Natural killer cell (primary cell): ENCODE data around the gene ADRA1B. TPM values are rescaled to one million over a fixed set of nuclear protein-coding genes. Genes with fewer than 3 reads are reported as not detected.

Source experiments
- ATAC-seq, 3 donors: fragments of 150-1000 bp in 2 of 3; fragments of 200-7000 bp in 1 of 3; cut with Tn5 transposase; 1 replicate in 1 of 3; 2 replicates in 2 of 3; pipeline ENCODE4 v1.10.0; 2021; ENCODE audit warnings: mild to moderate bottlenecking in 2 of 3, moderate library complexity in 2 of 3
- DNase-seq, 2 donors: peaks; one replicate each; pipeline versions ENCODE4 v3.0.0 to v3.0.0-alpha.2; 2013 to 2021; ENCODE audit warnings: mixed read lengths in 1 of 2
- H3K27ac ChIP-seq: one replicate; pipeline ENCODE4 v1.5.1; 2013; ENCODE audit warnings: mild to moderate bottlenecking, low read length
- H3K27me3 ChIP-seq: one replicate; pipeline ENCODE4 v1.6.1; 2013; ENCODE audit warnings: low read length; ENCODE audit not compliant: control insufficient read depth, insufficient read depth
- H3K36me3 ChIP-seq: one replicate; pipeline ENCODE4 v1.6.1; 2013; ENCODE audit warnings: low read length; ENCODE audit not compliant: control insufficient read depth, insufficient read depth
- H3K4me1 ChIP-seq: one replicate; pipeline ENCODE4 v1.6.1; 2013; ENCODE audit warnings: low read length; ENCODE audit not compliant: control insufficient read depth, insufficient read depth
- H3K4me3 ChIP-seq: one replicate; pipeline ENCODE4 v1.5.1; 2013; ENCODE audit warnings: low read length
- H3K9me3 ChIP-seq: one replicate; pipeline ENCODE4 v1.6.1; 2013; ENCODE audit warnings: low read length; ENCODE audit not compliant: control insufficient read depth, insufficient read depth
- H3K27ac Mint-ChIP-seq, 2 donors: one replicate each; pipeline ENCODE4 v1.8.0; 2022; ENCODE audit warnings: mild to moderate bottlenecking in 2 of 2, mixed read lengths in 2 of 2, moderate library complexity in 1 of 2
- H3K27me3 Mint-ChIP-seq, 2 donors: one replicate each; pipeline ENCODE4 v1.8.0; 2022; ENCODE audit warnings: low read depth in 2 of 2, mixed read lengths in 2 of 2
- H3K36me3 Mint-ChIP-seq: one replicate; pipeline ENCODE4 v1.8.0; 2022; ENCODE audit warnings: mixed read lengths
- H3K4me1 Mint-ChIP-seq, 2 donors: one replicate each; pipeline ENCODE4 v1.8.0; 2022; ENCODE audit warnings: mixed read lengths in 2 of 2
- H3K4me3 Mint-ChIP-seq: one replicate; pipeline ENCODE4 v1.8.0; 2022; ENCODE audit warnings: mild to moderate bottlenecking, moderate library complexity, mixed read lengths
- H3K9me3 Mint-ChIP-seq, 2 donors: one replicate each; pipeline ENCODE4 v1.8.0; 2022; ENCODE audit warnings: mixed read lengths in 2 of 2
- CTCF ChIP-seq: fragments of 200-600 bp; IDR thresholded peaks from one replicate; pipeline ENCODE4 v1.8.0; 2022; ENCODE audit warnings: antibody characterized with exemption
- WGBS: methylation state at CpG from one replicate; pipeline ENCODE4 v1.1.7; 2013; ENCODE audit warnings: missing lambda C conversion rate; ENCODE audit not compliant: insufficient coverage; 5-methylcytosine and 5-hydroxymethylcytosine counted together
- intact Hi-C: fragments of 100-400 bp; cut with micrococcal nuclease; formaldehyde crosslinking; loops from one replicate; pipeline ENCODE4 v1.14.2; 2022
- total RNA-seq, 4 donors: library from RNA; stranded (reverse); fragments of 120-200 nt in 1 of 4; gene quantifications; one replicate each; pipeline versions ENCODE4 v1.2.3 to v1.2.4, GENCODE V29; 2013 to 2022

The ADRA1B gene
- total RNA-seq, 3 donors from 2014 or later (not counting 1 experiment from before 2014, with no cell fraction given): not detected

GRCh38 chr5:159899067-159900049, 16.9 kb upstream of the ADRA1B start:
- H3K4me3 Mint-ChIP-seq: no peak overlapping the region
- Histone ChIP-seq H3K36me3 (no peaks in the 10 kb centered on the region), H3K4me1 (no peaks in the 10 kb centered on the region), H3K27ac (no peak overlapping the region), H3K9me3 (no peaks in the 10 kb centered on the region), H3K27me3 (peaks cover 1% of the 10 kb centered on the region), H3K4me3 (no peak overlapping the region)
- no peak for ATAC-seq
- no peaks in the 10 kb centered on the region for H3K9me3 Mint-ChIP-seq
- H3K27me3 Mint-ChIP-seq: peaks cover 12 to 39% of the 10 kb centered on the region in 2 donors
- H3K4me1 Mint-ChIP-seq: no peaks in the 10 kb centered on the region
- no peak for TF ChIP-seq CTCF
- H3K27ac Mint-ChIP-seq: no peak overlapping the region
- no peaks in the 10 kb centered on the region for H3K36me3 Mint-ChIP-seq
- no peak for DNase-seq
- 95% methylated on average over 4 of the region's 4 CpGs for WGBS
- intact Hi-C loops: no loop called here

GRCh38 chr5:159901308-159901707, 15.0 kb upstream of the ADRA1B start:
- no peak for ATAC-seq
- TF ChIP-seq CTCF: no peak
- Histone ChIP-seq H3K36me3 (no peaks in the 10 kb centered on the region), H3K4me3 (no peak overlapping the region), H3K27ac (no peak overlapping the region), H3K9me3 (no peaks in the 10 kb centered on the region), H3K4me1 (no peaks in the 10 kb centered on the region), H3K27me3 (peaks cover 3% of the 10 kb centered on the region)
- Mint-ChIP-seq H3K36me3 (no peaks in the 10 kb centered on the region), H3K9me3 (no peaks in the 10 kb centered on the region), H3K27me3 (peaks cover 16 to 54% of the 10 kb centered on the region in 2 donors), H3K4me1 (no peaks in the 10 kb centered on the region), H3K27ac (no peak overlapping the region), H3K4me3 (no peak overlapping the region)
- WGBS: no CpG with 5 or more reads among the region's 1 CpG
- intact Hi-C loops: no loop called here
- DNase-seq: no peak

- Mint-ChIP-seq H3K27ac (no peak overlapping the region), H3K36me3 (no peaks in the 10 kb centered on the region), H3K9me3 (no peaks in the 10 kb centered on the region), H3K4me3 (no peak overlapping the region), H3K27me3 (peaks cover 16 to 54% of the 10 kb centered on the region in 2 donors), H3K4me1 (no peaks in the 10 kb centered on the region)
- Histone ChIP-seq H3K27me3 (peaks cover 3% of the 10 kb centered on the region), H3K9me3 (no peaks in the 10 kb centered on the region), H3K27ac (no peak overlapping the region), H3K4me3 (no peak overlapping the region), H3K4me1 (no peaks in the 10 kb centered on the region), H3K36me3 (no peaks in the 10 kb centered on the region)
- intact Hi-C loops: no loop called here
- DNase-seq: no peak
- TF ChIP-seq CTCF: no peak
- ATAC-seq: no peak
These were observed 14.5 kb upstream of the ADRA1B start for GRCh38 chr5:159901772-159902171.
